Epithelial cell of proximal tubule (primary cell): ENCODE results near the gene MYO6. TPM values are rescaled to one million over a fixed set of nuclear protein-coding genes. Genes with fewer than 3 reads are reported as not detected.
A peak's percentile ranks its signal among the peaks of the same experiment; 100 is the strongest.

Experiments
- DNase-seq: peaks from one replicate; pipeline ENCODE4 v3.0.0-alpha.2; 2011; ENCODE audit warnings: low read depth
- H3K4me3 ChIP-seq: 2 replicates; pipeline ENCODE4 v1.5.1; 2011; ENCODE audit warnings: low read depth, mild to moderate bottlenecking, low read length
- CTCF ChIP-seq: conservative IDR thresholded peaks from 2 replicates; pipeline ENCODE4 v1.5.1; 2012; ENCODE audit warnings: low read depth, mild to moderate bottlenecking, low read length
- total RNA-seq: library from RNA; depleted of rRNA; stranded (reverse); fragments of >200 nt; gene quantifications from 2 replicates; pipeline ENCODE4 v1.2.3, GENCODE V29; 2015

MYO6 gene
- total RNA-seq, 1 donor from 2014 or later = 50.7 TPM

- no peak overlapping the region for H3K4me3 ChIP-seq
- DNase-seq = peak; percentile 51
- TF ChIP-seq CTCF = no peak
Measured at GRCh38 chr6:75931011-75931680, 182.1 kb downstream of the MYO6 start.

DNA sequence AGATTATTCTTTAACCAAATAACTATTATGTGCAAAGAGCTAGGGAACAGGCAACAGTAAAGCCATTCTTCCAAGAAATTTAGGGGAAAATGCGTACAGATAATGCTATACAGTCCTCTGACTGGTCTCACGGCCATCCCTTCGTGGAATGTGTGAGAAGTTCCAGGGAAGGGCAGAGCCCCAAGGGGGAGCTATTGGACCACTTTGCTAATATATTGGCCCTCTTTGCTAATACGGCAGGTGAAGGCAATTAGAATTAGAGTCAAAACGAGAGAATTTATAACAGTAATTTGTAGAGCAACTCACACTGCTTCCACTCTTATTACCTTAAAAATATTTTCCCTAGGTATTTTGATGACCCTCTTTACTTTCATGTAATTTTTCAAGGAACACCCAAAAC, 183.0 kb downstream of the MYO6 start:
- no peak overlapping the region for H3K4me3 ChIP-seq
- DNase-seq = no peak
- peak; percentile 69 for TF ChIP-seq CTCF

- no peak for TF ChIP-seq CTCF
- DNase-seq = no peak
- no peak overlapping the region for H3K4me3 ChIP-seq
Measured at GRCh38 chr6:75933387-75933975, 184.4 kb downstream of the MYO6 start.

DNA sequence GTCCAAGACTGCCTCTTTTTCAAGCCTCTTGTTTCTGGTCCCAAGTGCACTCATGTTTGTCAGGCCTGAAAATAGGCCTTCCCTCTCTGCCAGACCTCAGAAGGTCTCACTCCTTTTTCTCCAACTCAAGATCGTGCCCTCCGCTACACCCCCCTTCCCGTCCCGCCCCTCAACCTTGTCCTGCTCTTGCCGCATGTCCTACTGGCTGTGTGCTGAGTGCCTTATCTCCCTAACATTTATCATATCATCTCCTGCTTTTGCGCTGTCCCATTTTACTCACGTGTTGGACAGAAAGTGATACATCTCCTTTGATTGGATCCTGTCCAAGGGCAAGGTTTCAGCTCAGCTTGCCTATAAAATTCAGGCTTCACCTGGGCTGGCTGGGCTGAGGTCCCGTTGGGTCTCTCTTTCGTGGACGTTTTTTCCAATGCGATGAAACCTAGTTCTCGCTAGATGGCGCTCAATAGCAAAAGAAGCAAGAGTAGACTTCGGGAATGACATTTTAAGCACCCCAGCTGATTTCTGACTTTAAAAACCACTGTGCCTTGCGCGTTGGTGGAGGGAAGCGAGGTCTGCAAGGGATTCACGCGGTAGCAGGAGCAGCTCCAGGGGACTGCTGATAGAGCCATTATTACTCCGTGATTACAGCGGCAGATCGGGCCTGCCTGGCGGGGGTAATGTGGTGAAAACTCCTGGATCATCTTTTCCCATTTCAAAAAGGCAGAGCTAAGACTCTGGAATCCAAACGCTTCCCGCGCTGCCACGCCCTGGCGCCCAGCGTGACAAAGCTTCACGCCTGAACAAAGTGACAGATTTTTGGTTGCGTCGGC, 185.8 kb downstream of the MYO6 start:
- TF ChIP-seq CTCF = peak; percentile 88
- peak overlapping the region; percentile 47 for H3K4me3 ChIP-seq
- no peak for DNase-seq

GRCh38 chr6:75935473-75935793, 186.4 kb downstream of the MYO6 start:
- H3K4me3 ChIP-seq = peak overlapping the region; percentile 47
- TF ChIP-seq CTCF = no peak
- no peak for DNase-seq

DNA sequence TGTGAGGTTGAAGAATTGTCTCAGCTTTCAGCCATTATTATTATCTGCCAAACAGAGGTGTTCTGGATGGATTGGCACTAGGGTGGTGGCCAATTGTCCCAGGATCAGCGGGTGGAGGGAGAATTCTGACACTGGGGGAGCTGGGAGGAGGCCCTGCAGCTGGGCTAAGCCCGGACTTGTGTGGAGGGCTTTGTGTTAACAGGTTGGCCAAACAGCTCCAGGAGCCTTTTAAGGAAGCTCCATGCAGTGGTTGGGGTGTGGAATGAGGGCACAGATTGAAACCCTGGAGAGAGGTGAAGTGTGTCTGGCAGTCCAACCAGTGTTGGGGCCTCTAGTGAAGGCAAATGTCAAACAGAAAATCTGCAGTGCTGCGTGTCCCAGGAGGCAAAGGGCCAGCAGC, 187.6 kb downstream of the MYO6 start:
- DNase-seq = no peak
- no peak for TF ChIP-seq CTCF
- no peak overlapping the region for H3K4me3 ChIP-seq
